Panc1 (cell line): ENCODE results near the gene CHL1. TPM values are rescaled to one million over a fixed set of nuclear protein-coding genes. Genes with fewer than 3 reads are reported as not detected.

Experiments used
- ATAC-seq: fragments of 200-7000 bp; cut with Tn5 transposase; 2 replicates; pipeline ENCODE4 v1.9.1; 2020; ENCODE audit warnings: mild to moderate bottlenecking, moderate library complexity
- BruUV-seq: library from RNA; stranded (reverse); fragments of 400-500 nt; replicated peaks from 2 replicates; lab custom pipeline; 2021; lab: Mats Ljungman, UMichigan
- CTCF ChIA-PET: fragments of 300-600 bp; sonication (Branson Sonifier 250); formaldehyde crosslinking; loops from one replicate; lab custom pipeline; 2022; ENCODE audit warnings: antibody characterized with exemption; lab: Charles Lee
- POLR2A ChIA-PET: fragments of 300-600 bp; sonication (Branson Sonifier 250); formaldehyde crosslinking; loops from one replicate; lab custom pipeline; 2022; ENCODE audit warnings: antibody characterized with exemption; lab: Charles Lee
- DNase-seq: peaks from one replicate; pipeline ENCODE4 v3.0.0-alpha.2; 2010; ENCODE audit warnings: low read depth, low spot score
- H3K27ac ChIP-seq: 2 replicates; pipeline ENCODE4 v1.5.1; 2011; ENCODE audit warnings: mild to moderate bottlenecking, low read length, inconsistent platforms
- H3K27me3 ChIP-seq: fragments of 200-500 bp; sonication (Bioruptor generic); 2 replicates; pipeline ENCODE4 v1.6.0; 2014; ENCODE audit warnings: low read length, inconsistent platforms; ENCODE audit not compliant: control insufficient read depth, insufficient read depth
- H3K36me3 ChIP-seq: fragments of 200-500 bp; sonication (Bioruptor generic); 2 replicates; pipeline ENCODE4 v1.5.1; 2014; ENCODE audit warnings: inconsistent platforms, mild to moderate bottlenecking, low read length, moderate library complexity; ENCODE audit not compliant: control insufficient read depth, insufficient read depth
- H3K4me1 ChIP-seq: 2 replicates; pipeline ENCODE4 v1.5.1; 2011; ENCODE audit warnings: inconsistent platforms, mild to moderate bottlenecking, low read length, moderate library complexity; ENCODE audit not compliant: control insufficient read depth, insufficient read depth
- H3K4me3 ChIP-seq, 2 experiments: 2 replicates each; pipeline ENCODE4 v1.5.1; 2011 to 2012; ENCODE audit warnings: low read depth in 2 of 2, low read length in 2 of 2, mild to moderate bottlenecking in 2 of 2, inconsistent platforms in 1 of 2, moderate library complexity in 1 of 2
- H3K9me3 ChIP-seq: fragments of 200-500 bp; sonication (Bioruptor generic); 2 replicates; pipeline ENCODE4 v1.5.1; 2014; ENCODE audit warnings: low read depth, mild to moderate bottlenecking, inconsistent platforms, low read length, moderate library complexity; ENCODE audit not compliant: control insufficient read depth, insufficient read depth
- POLR2AphosphoS5 ChIP-seq: IDR thresholded peaks from 2 replicates; pipeline ENCODE4 v1.6.1; 2012; ENCODE audit warnings: mild to moderate bottlenecking, low read depth, low read length, moderate library complexity
- SIN3A ChIP-seq: IDR thresholded peaks from 2 replicates; pipeline ENCODE4 v1.6.1; 2012; ENCODE audit warnings: low read depth, mild to moderate bottlenecking, low read length, moderate library complexity, borderline replicate concordance; ENCODE audit not compliant: insufficient read depth
- TCF7L2 ChIP-seq: IDR thresholded peaks from 2 replicates; pipeline ENCODE4 v1.6.1; 2011; ENCODE audit warnings: mild to moderate bottlenecking, low read depth, low read length, inconsistent platforms
- in situ Hi-C: cut with HindIII; loops from 2 replicates; pipeline ENCODE4 v1.10.0; 2016; ENCODE audit warnings: low sequenced_read_pairs, low pct_unique_long_range_greater_than_20kb
- intact Hi-C: fragments of 100-400 bp; cut with micrococcal nuclease; formaldehyde crosslinking; loops from one replicate; pipeline ENCODE4 v1.10.0; 2022; ENCODE audit not compliant: unreplicated experiment
- total RNA-seq: library from RNA; stranded (reverse); gene quantifications from one replicate; pipeline ENCODE4 v1.2.1, GENCODE V29; 2021; ENCODE audit not compliant: unreplicated experiment
- TF ChIP-seq, protein P1 (sequence below), 2 experiments: IDR thresholded peaks; 2 replicates each; pipeline ENCODE4 v1.6.1; 2011 to 2012; ENCODE audit warnings: low read depth in 2 of 2, control low read depth in 1 of 2, low read length in 1 of 2, mild to moderate bottlenecking in 1 of 2, moderate library complexity in 1 of 2; ENCODE audit not compliant: insufficient read depth in 1 of 2
- TF ChIP-seq, protein P2 (sequence below): fragments of 450-650 bp; IDR thresholded peaks from 2 replicates; pipeline ENCODE4 v1.5.1; 2017; ENCODE audit warnings: mild to moderate bottlenecking

CHL1 gene
- total RNA-seq, 1 experiment from 2014 or later, result not detected

GRCh38 chr3:279325-279724 lies 82.8 kb downstream of the CHL1 start:
- POLR2A ChIA-PET, result no interaction called here
- ATAC-seq (no peak), DNase-seq (no peak)
- no TSS peak for BruUV-seq
- CTCF ChIA-PET, result no interaction called here
- Histone ChIP-seq H3K4me3 (no peak overlapping the region), H3K27ac (no peak overlapping the region), H3K36me3 (no peaks in the 10 kb centered on the region), H3K4me1 (no peaks in the 10 kb centered on the region), H3K27me3 (no peaks in the 10 kb centered on the region), H3K9me3 (no peaks in the 10 kb centered on the region)
- TF ChIP-seq, protein P1, sequence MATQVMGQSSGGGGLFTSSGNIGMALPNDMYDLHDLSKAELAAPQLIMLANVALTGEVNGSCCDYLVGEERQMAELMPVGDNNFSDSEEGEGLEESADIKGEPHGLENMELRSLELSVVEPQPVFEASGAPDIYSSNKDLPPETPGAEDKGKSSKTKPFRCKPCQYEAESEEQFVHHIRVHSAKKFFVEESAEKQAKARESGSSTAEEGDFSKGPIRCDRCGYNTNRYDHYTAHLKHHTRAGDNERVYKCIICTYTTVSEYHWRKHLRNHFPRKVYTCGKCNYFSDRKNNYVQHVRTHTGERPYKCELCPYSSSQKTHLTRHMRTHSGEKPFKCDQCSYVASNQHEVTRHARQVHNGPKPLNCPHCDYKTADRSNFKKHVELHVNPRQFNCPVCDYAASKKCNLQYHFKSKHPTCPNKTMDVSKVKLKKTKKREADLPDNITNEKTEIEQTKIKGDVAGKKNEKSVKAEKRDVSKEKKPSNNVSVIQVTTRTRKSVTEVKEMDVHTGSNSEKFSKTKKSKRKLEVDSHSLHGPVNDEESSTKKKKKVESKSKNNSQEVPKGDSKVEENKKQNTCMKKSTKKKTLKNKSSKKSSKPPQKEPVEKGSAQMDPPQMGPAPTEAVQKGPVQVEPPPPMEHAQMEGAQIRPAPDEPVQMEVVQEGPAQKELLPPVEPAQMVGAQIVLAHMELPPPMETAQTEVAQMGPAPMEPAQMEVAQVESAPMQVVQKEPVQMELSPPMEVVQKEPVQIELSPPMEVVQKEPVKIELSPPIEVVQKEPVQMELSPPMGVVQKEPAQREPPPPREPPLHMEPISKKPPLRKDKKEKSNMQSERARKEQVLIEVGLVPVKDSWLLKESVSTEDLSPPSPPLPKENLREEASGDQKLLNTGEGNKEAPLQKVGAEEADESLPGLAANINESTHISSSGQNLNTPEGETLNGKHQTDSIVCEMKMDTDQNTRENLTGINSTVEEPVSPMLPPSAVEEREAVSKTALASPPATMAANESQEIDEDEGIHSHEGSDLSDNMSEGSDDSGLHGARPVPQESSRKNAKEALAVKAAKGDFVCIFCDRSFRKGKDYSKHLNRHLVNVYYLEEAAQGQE (IDR thresholded peaks at IDR 0.05; ENCODE audit: insufficient read depth in 1 of 2, low read depth in 2 of 2, low read length in 1 of 2), result no peak
- TF ChIP-seq POLR2AphosphoS5 (no peak), SIN3A (no peak), TCF7L2 (no peak)
- TF ChIP-seq, protein P2, sequence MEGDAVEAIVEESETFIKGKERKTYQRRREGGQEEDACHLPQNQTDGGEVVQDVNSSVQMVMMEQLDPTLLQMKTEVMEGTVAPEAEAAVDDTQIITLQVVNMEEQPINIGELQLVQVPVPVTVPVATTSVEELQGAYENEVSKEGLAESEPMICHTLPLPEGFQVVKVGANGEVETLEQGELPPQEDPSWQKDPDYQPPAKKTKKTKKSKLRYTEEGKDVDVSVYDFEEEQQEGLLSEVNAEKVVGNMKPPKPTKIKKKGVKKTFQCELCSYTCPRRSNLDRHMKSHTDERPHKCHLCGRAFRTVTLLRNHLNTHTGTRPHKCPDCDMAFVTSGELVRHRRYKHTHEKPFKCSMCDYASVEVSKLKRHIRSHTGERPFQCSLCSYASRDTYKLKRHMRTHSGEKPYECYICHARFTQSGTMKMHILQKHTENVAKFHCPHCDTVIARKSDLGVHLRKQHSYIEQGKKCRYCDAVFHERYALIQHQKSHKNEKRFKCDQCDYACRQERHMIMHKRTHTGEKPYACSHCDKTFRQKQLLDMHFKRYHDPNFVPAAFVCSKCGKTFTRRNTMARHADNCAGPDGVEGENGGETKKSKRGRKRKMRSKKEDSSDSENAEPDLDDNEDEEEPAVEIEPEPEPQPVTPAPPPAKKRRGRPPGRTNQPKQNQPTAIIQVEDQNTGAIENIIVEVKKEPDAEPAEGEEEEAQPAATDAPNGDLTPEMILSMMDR, result no peak
- intact Hi-C loops (no loop called here), in situ Hi-C loops (no loop called here)

DNA sequence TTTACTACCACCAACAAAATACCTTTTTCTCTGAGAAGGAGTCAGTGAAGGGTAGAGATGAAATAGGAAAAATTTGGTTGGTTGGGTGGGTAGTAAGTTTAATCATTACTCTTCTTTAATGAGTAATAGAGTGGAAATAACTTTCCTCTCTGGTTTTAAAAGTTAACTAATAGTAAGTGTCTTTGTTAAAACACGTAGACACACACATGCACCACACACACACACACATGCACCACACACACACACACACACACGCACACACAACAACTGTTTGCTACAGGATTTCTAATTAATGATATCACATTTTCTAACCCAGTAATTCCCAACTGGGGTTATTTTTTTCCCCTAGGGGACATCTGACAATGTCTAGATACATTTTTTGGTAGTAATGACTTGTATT lies 84.1 kb downstream of the CHL1 start:
- Histone ChIP-seq H3K4me3 (no peak overlapping the region), H3K9me3 (no peaks in the 10 kb centered on the region), H3K27me3 (no peaks in the 10 kb centered on the region), H3K4me1 (no peaks in the 10 kb centered on the region), H3K36me3 (no peaks in the 10 kb centered on the region), H3K27ac (no peak overlapping the region)
- in situ Hi-C loops (no loop called here), intact Hi-C loops (no loop called here)
- TF ChIP-seq, protein P2, result no peak
- no peak for TF ChIP-seq POLR2AphosphoS5
- TF ChIP-seq, protein P1 (IDR thresholded peaks at IDR 0.05; ENCODE audit: insufficient read depth in 1 of 2, low read depth in 2 of 2, low read length in 1 of 2), result no peak
- TF ChIP-seq TCF7L2, result no peak
- TF ChIP-seq SIN3A, result no peak
- ChIA-PET CTCF (no interaction called here), POLR2A (no interaction called here)
- ATAC-seq (no peak), DNase-seq (no peak)
- BruUV-seq, result no TSS peak
